ENCODE results near the gene WASF2. TPM values are rescaled to one million over a fixed set of nuclear protein-coding genes. Genes with fewer than 3 reads are reported as not detected.
"Not testable (repeated sequence)": the region's sequence is repeated elsewhere in the genome, so short reads cannot be mapped to it uniquely, and the experiment has no call there.

WASF2 gene
- polyA plus RNA-seq, 1 donor from 2014 or later, result 2.5 TPM

DNA sequence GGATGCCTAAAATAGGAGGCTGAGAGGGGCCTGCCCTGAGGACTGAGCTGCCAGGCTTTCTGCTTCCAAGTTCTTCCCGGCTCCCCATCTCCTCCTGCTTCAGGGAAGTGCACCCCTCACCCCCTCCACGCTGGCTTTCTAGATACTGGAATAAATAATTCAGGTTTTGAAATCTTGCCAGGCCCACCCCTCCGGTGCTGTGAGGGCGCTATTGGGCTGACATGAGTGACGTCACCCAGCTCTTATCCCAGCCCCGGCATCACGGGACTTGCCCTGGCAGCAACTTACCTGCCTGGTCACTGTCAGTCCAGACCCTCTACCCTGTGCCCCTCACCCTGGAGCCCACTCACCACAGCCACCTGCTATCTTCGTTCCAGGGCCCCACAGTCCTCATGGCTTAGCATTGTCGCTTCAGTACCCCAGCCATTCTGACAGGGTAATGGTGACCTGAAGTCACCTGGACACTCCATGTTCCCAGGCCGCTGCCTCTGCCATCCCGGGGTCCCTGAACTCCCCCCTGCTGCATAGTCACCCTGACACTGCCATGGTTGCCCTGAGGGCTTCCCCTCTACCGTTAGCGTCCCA, 98.4 kb downstream of the WASF2 start:
- no peaks in the 10 kb centered on the region for H3K9me2 ChIP-seq (ENCODE audit: insufficient read depth, low read length)
- peak overlapping the region; percentile 75 for H3K4me3 ChIP-seq (ENCODE audit: low read length)
- TF ChIP-seq POLR2AphosphoS5 (IDR thresholded peaks at IDR 0.05), result no peak
- TF ChIP-seq CTCF (IDR thresholded peaks at IDR 0.05; ENCODE audit: poor library complexity, severe bottlenecking), result no peak
- TF ChIP-seq TAF1 (IDR thresholded peaks at IDR 0.05; ENCODE audit: low read depth), result no peak
- no peak for TF ChIP-seq SMC3 (conservative IDR thresholded peaks at IDR 0.05; ENCODE audit: poor library complexity)
- TF ChIP-seq EZH2 (IDR thresholded peaks at IDR 0.05; ENCODE audit: borderline replicate concordance, insufficient read depth, low read length, poor library complexity, severe bottlenecking), result no peak
- TF ChIP-seq REST (IDR thresholded peaks at IDR 0.05; ENCODE audit: borderline replicate concordance), result no peak
- TF ChIP-seq MXI1 (conservative IDR thresholded peaks at IDR 0.05; ENCODE audit: poor library complexity, severe bottlenecking), result no peak
- TF ChIP-seq RAD21 (conservative IDR thresholded peaks at IDR 0.05), result no peak
- no peak for TF ChIP-seq EP300 (conservative IDR thresholded peaks at IDR 0.05; ENCODE audit: poor library complexity, severe bottlenecking)
- H2AFZ ChIP-seq (ENCODE audit: low read depth, low read length), result peak overlapping the region; percentile 51
- no peaks in the 10 kb centered on the region for H3K27me3 ChIP-seq (ENCODE audit: insufficient read depth, low read depth, low read length)
- no peaks in the 10 kb centered on the region for H4K20me1 ChIP-seq (ENCODE audit: insufficient read depth)
- peak overlapping the region; percentile 12 for H3K27ac ChIP-seq (ENCODE audit: low read length)
- H3K9ac ChIP-seq (ENCODE audit: low read length), result peak overlapping the region; percentile 84
- no peaks in the 10 kb centered on the region for H3K36me3 ChIP-seq (ENCODE audit: insufficient read depth, low read length)
- H3F3A ChIP-seq (ENCODE audit: insufficient read depth, low read length, poor library complexity, severe bottlenecking), result no peaks in the 10 kb centered on the region
- H3K9me3 ChIP-seq (ENCODE audit: low read length), result no peaks in the 10 kb centered on the region
- peak overlapping the region; percentile 44 for H3K4me2 ChIP-seq (ENCODE audit: low read length)
- no peaks in the 10 kb centered on the region for H3K79me2 ChIP-seq (replicated peaks; ENCODE audit: insufficient read depth, low read length)

DNA sequence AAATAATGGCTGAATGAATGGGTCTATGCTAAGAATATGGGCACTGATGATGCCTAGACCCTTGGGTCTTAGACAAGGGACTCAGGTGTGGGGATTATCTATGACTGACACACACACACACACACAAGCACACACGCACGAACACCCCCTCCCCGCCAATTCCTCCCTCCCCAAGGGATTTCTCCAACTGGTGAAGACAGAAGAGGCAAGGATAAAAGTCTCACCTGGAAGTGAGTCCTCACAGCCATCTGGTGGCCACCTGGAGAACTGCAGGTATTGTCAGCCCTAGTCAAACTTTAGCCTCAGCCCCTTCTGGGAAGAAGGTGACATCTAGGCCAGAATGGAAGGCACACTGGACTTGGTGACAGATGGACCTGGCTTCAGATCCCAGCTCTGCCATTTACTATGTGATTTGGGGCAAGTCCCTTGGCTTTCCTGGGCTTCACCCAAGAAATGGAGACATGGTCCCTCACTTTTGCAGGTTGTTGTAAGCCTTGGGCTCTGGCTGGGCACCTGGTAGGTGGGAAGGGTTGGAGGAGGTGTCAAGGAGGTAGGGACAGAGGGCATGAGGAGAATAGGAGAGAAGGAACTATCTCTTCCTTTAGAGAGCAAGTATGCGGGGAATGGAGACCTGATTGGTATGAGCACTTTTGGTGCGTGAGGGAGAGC, 101.5 kb downstream of the WASF2 start:
- TF ChIP-seq SMC3 (conservative IDR thresholded peaks at IDR 0.05; ENCODE audit: poor library complexity), result peak; percentile 92
- no peak for TF ChIP-seq POLR2AphosphoS5 (IDR thresholded peaks at IDR 0.05)
- peak; percentile 84 for TF ChIP-seq RAD21 (conservative IDR thresholded peaks at IDR 0.05)
- TF ChIP-seq EP300 (conservative IDR thresholded peaks at IDR 0.05; ENCODE audit: poor library complexity, severe bottlenecking), result no peak
- TF ChIP-seq CTCF (IDR thresholded peaks at IDR 0.05; ENCODE audit: poor library complexity, severe bottlenecking), result peak; percentile 88
- Histone ChIP-seq H2AFZ (ENCODE audit: low read depth, low read length) (no peak overlapping the region), H3K79me2 (replicated peaks; ENCODE audit: insufficient read depth, low read length) (no peaks in the 10 kb centered on the region), H3K36me3 (ENCODE audit: insufficient read depth, low read length) (no peaks in the 10 kb centered on the region), H3K4me2 (ENCODE audit: low read length) (no peak overlapping the region), H3K9me2 (ENCODE audit: insufficient read depth, low read length) (no peaks in the 10 kb centered on the region), H3K27me3 (ENCODE audit: insufficient read depth, low read depth, low read length) (peaks cover 3% of the 10 kb centered on the region), H3K4me3 (ENCODE audit: low read length) (no peak overlapping the region), H3K27ac (ENCODE audit: low read length) (no peak overlapping the region), H3K9ac (ENCODE audit: low read length) (no peak overlapping the region), H4K20me1 (ENCODE audit: insufficient read depth) (no peaks in the 10 kb centered on the region), H3K9me3 (ENCODE audit: low read length) (no peaks in the 10 kb centered on the region), H3F3A (ENCODE audit: insufficient read depth, low read length, poor library complexity, severe bottlenecking) (no peaks in the 10 kb centered on the region)

- not testable (repeated sequence) for H3K36me3 ChIP-seq (ENCODE audit: insufficient read depth, low read length); H3K4me2 ChIP-seq (ENCODE audit: low read length); H3K9me3 ChIP-seq (ENCODE audit: low read length); H3K79me2 ChIP-seq (replicated peaks; ENCODE audit: insufficient read depth, low read length); H3K4me3 ChIP-seq (ENCODE audit: low read length); H3K9ac ChIP-seq (ENCODE audit: low read length); H2AFZ ChIP-seq (ENCODE audit: low read depth, low read length); H3K27ac ChIP-seq (ENCODE audit: low read length); H3F3A ChIP-seq (ENCODE audit: insufficient read depth, low read length, poor library complexity, severe bottlenecking); H3K9me2 ChIP-seq (ENCODE audit: insufficient read depth, low read length); H4K20me1 ChIP-seq (ENCODE audit: insufficient read depth)
- peaks cover 10% of the 10 kb centered on the region for H3K27me3 ChIP-seq (ENCODE audit: insufficient read depth, low read depth, low read length)
These were observed 105.2 kb downstream of the WASF2 start for GRCh38 chr1:27384797-27385196.
